Esophagus muscularis mucosa (tissue), 4 donors: Measurements from ENCODE around the gene NCEH1. TPM values are rescaled to one million over a fixed set of nuclear protein-coding genes. Genes with fewer than 3 reads are reported as not detected.

Experiments
- DNase-seq: peaks from one replicate; pipeline ENCODE4 v3.0.0-alpha.2; 2017; ENCODE audit errors: extremely low spot score
- H3K27ac ChIP-seq, 4 donors: fragments of 200-600 bp; sonication (generic); replicated peaks in 1 of 4; 1 replicate in 3 of 4; 2 replicates in 1 of 4; pipeline ENCODE4 v1.5.1; 2016 to 2019; ENCODE audit warnings: mild to moderate bottlenecking in 1 of 4
- H3K27me3 ChIP-seq, 4 donors: fragments of 200-600 bp; sonication (generic); one replicate each; pipeline versions ENCODE4 v1.5.1 to v1.6.0; 2016 to 2019
- H3K36me3 ChIP-seq, 4 donors: fragments of 200-600 bp; sonication (generic); one replicate each; pipeline ENCODE4 v1.5.1; 2016 to 2019
- H3K4me1 ChIP-seq, 4 donors: fragments of 200-600 bp; sonication (generic); one replicate each; pipeline ENCODE4 v1.5.1; 2016 to 2019
- H3K4me3 ChIP-seq, 4 donors: fragments of 200-600 bp; sonication (generic); 1 replicate in 2 of 4; 2 replicates in 2 of 4; pipeline ENCODE4 v1.5.1; 2016 to 2019; ENCODE audit warnings: mild to moderate bottlenecking in 4 of 4, moderate library complexity in 1 of 4
- H3K9me3 ChIP-seq, 4 donors: fragments of 200-600 bp; sonication (generic); 1 replicate in 3 of 4; 2 replicates in 1 of 4; pipeline ENCODE4 v1.5.1; 2016 to 2019
- CTCF ChIP-seq, 3 experiments: fragments of 200-600 bp in 2 of 3; fragments of 450-650 bp in 1 of 3; sonication (generic) in 2 of 3; IDR thresholded peaks; one replicate each; pipeline ENCODE4 v1.5.1; 2017 to 2019; ENCODE audit warnings: antibody characterized with exemption in 3 of 3, mild to moderate bottlenecking in 2 of 3, moderate library complexity in 1 of 3
- EP300 ChIP-seq: sonication (generic); formaldehyde crosslinking; IDR thresholded peaks from one replicate; pipeline ENCODE4 v1.6.1; 2017; ENCODE audit warnings: antibody characterized with exemption
- POLR2A ChIP-seq: fragments of 450-650 bp; IDR thresholded peaks from one replicate; pipeline ENCODE4 v1.6.1; 2017; ENCODE audit warnings: antibody characterized with exemption, moderate library complexity, mild to moderate bottlenecking, low read depth
- POLR2AphosphoS5 ChIP-seq, 2 donors: sonication (generic); formaldehyde crosslinking; IDR thresholded peaks; one replicate each; pipeline ENCODE4 v1.6.1; 2017; ENCODE audit warnings: antibody characterized with exemption in 2 of 2
- WGBS: methylation state at CpG from one replicate; pipeline ENCODE4 v1.1.5; 2018; 5-methylcytosine and 5-hydroxymethylcytosine counted together
- intact Hi-C: fragments of 100-400 bp; cut with DNase I; formaldehyde crosslinking; loops from one replicate; pipeline ENCODE4 v1.15.1; 2023
- total RNA-seq, 4 donors: library from RNA; depleted of rRNA; stranded (reverse); fragments of >200 nt; gene quantifications; one replicate each; pipeline versions ENCODE4 v1.1.0 to v1.2.1, GENCODE V29; 2016

NCEH1 gene
- total RNA-seq, 4 donors from 2014 or later = 3.0 to 11.6 (median 3.7) TPM

GRCh38 chr3:172656602-172657001 is 54.3 kb downstream of the NCEH1 start:
- peak; percentile 14 for DNase-seq
- no peaks in the 10 kb centered on the region for H3K27me3 ChIP-seq
- no peaks in the 10 kb centered on the region for H3K9me3 ChIP-seq
- no peaks in the 10 kb centered on the region for H3K36me3 ChIP-seq
- intact Hi-C loops = no loop called here
- WGBS = 93% methylated on average over 8 of the region's 8 CpGs
- no peak overlapping the region for H3K4me3 ChIP-seq
- TF ChIP-seq POLR2AphosphoS5 (IDR thresholded peaks at IDR 0.05) (no peak), EP300 (no peak), POLR2A (no peak), CTCF (IDR thresholded peaks at IDR 0.05) (no peak)
- peaks cover 10 to 27% (median 11%) of the 10 kb centered on the region in 4 donors for H3K4me1 ChIP-seq
- H3K27ac ChIP-seq = no peak overlapping the region

- no peaks in the 10 kb centered on the region for H3K36me3 ChIP-seq
- DNase-seq = peak; percentile 60
- no peaks in the 10 kb centered on the region for H3K27me3 ChIP-seq
- no peak overlapping the region for H3K27ac ChIP-seq
- H3K4me3 ChIP-seq = no peak overlapping the region
- WGBS = 97% methylated on average over 5 of the region's 5 CpGs
- H3K9me3 ChIP-seq = no peaks in the 10 kb centered on the region
- TF ChIP-seq POLR2AphosphoS5 (IDR thresholded peaks at IDR 0.05) (no peak), EP300 (no peak), POLR2A (no peak), CTCF (IDR thresholded peaks at IDR 0.05) (no peak)
- peaks cover 10 to 27% (median 11%) of the 10 kb centered on the region in 4 donors for H3K4me1 ChIP-seq
- intact Hi-C loops = no loop called here
Measured at GRCh38 chr3:172655388-172655787, 55.5 kb downstream of the NCEH1 start.

GRCh38 chr3:172654470-172654869 is 56.4 kb downstream of the NCEH1 start:
- Histone ChIP-seq H3K4me3 (no peak overlapping the region), H3K27ac (no peak overlapping the region), H3K36me3 (no peaks in the 10 kb centered on the region), H3K27me3 (no peaks in the 10 kb centered on the region), H3K4me1 (peaks cover 11 to 32% (median 16%) of the 10 kb centered on the region in 4 donors), H3K9me3 (no peaks in the 10 kb centered on the region)
- DNase-seq = peak; percentile 12
- WGBS = 90% methylated on average over 5 of the region's 5 CpGs
- intact Hi-C loops = no loop called here
- TF ChIP-seq POLR2AphosphoS5 (IDR thresholded peaks at IDR 0.05) (no peak), EP300 (no peak)

DNA sequence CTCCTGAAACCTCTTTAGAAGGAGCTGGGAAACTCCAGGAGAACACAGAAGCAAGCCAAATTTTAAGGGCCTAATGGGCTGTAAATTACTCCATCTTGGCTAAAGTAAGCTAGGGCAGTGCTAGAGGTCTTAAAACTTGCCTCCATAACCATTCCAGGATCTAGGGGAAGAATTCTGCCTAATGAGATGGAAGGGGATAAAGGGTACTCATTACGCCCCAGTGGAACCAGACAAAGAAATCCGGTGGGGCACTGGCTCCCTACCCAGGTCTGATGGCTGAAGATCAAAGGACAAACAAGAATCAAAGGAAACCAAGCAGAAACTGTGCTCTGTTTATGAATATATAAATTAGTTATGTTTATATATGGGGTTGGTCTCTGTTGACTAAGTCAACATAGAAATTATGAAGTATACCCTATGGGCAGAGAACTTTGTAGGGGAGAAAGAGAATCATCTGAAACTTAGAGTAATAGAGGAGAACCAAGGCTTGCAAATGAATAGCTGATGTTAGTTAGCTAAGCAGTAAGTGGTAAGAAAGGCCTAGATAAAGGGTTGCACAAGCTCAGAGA is 57.8 kb downstream of the NCEH1 start:
- Histone ChIP-seq H3K27ac (no peak overlapping the region), H3K27me3 (no peaks in the 10 kb centered on the region), H3K9me3 (no peaks in the 10 kb centered on the region), H3K4me3 (no peak overlapping the region), H3K36me3 (no peaks in the 10 kb centered on the region), H3K4me1 (peaks cover 11 to 32% (median 21%) of the 10 kb centered on the region in 4 donors)
- DNase-seq = peak; percentile 74
- intact Hi-C loops = no loop called here
- WGBS = 93% methylated on average over 2 of the region's 2 CpGs
- no peak for TF ChIP-seq EP300

GRCh38 chr3:172651936-172652625 is 58.8 kb downstream of the NCEH1 start:
- intact Hi-C loops = no loop called here
- Histone ChIP-seq H3K4me1 (peaks cover 16 to 32% (median 31%) of the 10 kb centered on the region in 4 donors), H3K4me3 (no peak overlapping the region), H3K36me3 (no peaks in the 10 kb centered on the region), H3K9me3 (no peaks in the 10 kb centered on the region), H3K27ac (no peak overlapping the region), H3K27me3 (no peaks in the 10 kb centered on the region)
- WGBS = 0% methylated on average over 1 of the region's 1 CpG
- TF ChIP-seq POLR2A = no peak
- no peak for TF ChIP-seq EP300
- no peak for TF ChIP-seq POLR2AphosphoS5 (IDR thresholded peaks at IDR 0.05)
- no peak for TF ChIP-seq CTCF (IDR thresholded peaks at IDR 0.05)
- peak; percentile 45 for DNase-seq

DNA sequence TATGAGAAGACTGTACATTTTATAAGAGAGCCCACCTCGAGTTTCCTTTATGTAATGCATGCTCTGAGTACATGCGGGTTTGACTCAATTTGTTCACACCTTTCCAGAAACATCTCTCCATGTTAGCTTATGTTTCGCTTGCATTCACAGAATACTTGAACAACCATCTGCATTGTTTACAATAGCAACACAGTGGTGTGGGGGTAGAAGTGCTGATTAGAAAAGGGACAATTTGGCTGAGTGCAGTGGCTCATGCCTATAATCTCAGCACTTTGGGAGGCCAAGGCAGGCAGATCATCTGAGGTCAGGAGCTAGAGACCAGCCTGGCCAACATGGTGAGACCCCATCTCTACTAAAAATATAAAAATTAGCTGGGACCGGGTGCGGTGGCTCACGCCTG is 60.9 kb downstream of the NCEH1 start:
- no peaks in the 10 kb centered on the region for H3K9me3 ChIP-seq
- peaks cover 21 to 43% (median 42%) of the 10 kb centered on the region in 4 donors for H3K4me1 ChIP-seq
- no peak overlapping the region for H3K4me3 ChIP-seq
- DNase-seq = peak; percentile 26
- intact Hi-C loops = no loop called here
- no peaks in the 10 kb centered on the region for H3K27me3 ChIP-seq
- TF ChIP-seq POLR2A (no peak), CTCF (IDR thresholded peaks at IDR 0.05) (no peak), POLR2AphosphoS5 (IDR thresholded peaks at IDR 0.05) (no peak), EP300 (no peak)
- WGBS = 89% methylated on average over 6 of the region's 6 CpGs
- H3K36me3 ChIP-seq = no peaks in the 10 kb centered on the region
- H3K27ac ChIP-seq = no peak overlapping the region
